HG02798 (cell line): ENCODE results near the gene UBAP1L.

Source experiments
- ATAC-seq: cut with Tn5 transposase; IDR thresholded peaks from one replicate; pipeline ENCODE4 v1.9.1; 2021; ENCODE audit warnings: mild to moderate bottlenecking; ENCODE audit not compliant: unreplicated experiment, poor library complexity

UBAP1L gene

GRCh38 chr15:65051266-65051665 lies 63.7 kb downstream of the UBAP1L start:
- ATAC-seq: no peak

GRCh38 chr15:65050270-65050669 lies 64.7 kb downstream of the UBAP1L start:
- ATAC-seq: no peak

GRCh38 chr15:65049418-65049840 lies 65.6 kb downstream of the UBAP1L start:
- peak; percentile 94 for ATAC-seq

- no peak for ATAC-seq
Observed at GRCh38 chr15:65048241-65048640, 66.8 kb downstream of the UBAP1L start.

- ATAC-seq: no peak
Observed at GRCh38 chr15:65044724-65045481, 70.1 kb downstream of the UBAP1L start, which contains the start of gene SLC51B. Gene SLC51B, plus strand, starts transcription at chr15:65045387. Its CDS starts 4,618 bp downstream, at chr15:65050005.

GRCh38 chr15:65044218-65044617 lies 70.8 kb downstream of the UBAP1L start:
- peak; percentile 60 for ATAC-seq

GRCh38 chr15:65042776-65043327 lies 72.1 kb downstream of the UBAP1L start:
- ATAC-seq: no peak
